Measurements from ENCODE around the gene HS3ST4. TPM values are rescaled to one million over a fixed set of nuclear protein-coding genes. Genes with fewer than 3 reads are reported as not detected.

HS3ST4 gene
- total and polyA plus RNA-seq, 2 of the 8 experiments (the other 6 are each of a cell fraction or from before 2014, with no cell fraction given): 1.9 to 3.3 TPM

DNA sequence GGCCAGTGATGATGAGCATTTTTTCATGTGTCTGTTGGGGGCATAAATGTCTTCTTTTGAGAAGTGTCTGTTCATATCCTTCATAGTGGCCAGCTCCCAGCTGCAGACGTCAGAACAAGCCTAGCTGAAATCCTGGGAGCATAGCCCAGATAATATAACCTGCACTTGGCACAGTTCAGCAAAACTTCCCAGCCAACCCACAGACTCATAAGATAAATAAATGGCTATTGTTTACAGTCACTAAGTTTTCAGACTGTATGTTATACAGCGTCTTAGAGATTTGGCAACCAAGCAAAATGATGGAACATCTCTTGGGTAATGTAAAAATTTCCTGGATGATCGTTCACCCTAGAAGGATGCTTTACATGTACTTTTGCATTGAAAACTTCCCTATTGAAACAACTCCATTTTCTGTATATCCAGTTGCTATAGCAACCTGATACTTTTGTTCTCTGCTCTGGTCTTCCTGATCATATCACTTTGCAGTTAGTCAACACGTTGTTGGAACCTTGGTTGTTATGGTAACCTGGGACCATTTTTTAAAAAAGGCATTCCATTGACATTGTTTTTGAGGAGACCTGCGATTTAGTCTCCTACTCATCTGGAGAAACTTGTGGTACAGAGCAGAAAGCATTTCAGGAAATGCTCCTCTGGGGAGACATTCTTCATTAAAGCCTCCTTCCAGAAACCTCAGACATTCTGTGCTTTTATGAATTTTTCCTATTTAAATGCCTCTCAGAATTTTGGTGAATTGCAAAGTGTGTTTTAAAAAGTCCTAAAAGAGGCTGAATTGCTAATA lies 378.7 kb downstream of the HS3ST4 start:
- Histone ChIP-seq H2AK5ac (ENCODE audit: low read depth, low read length) (no peak overlapping the region), H3K14ac (ENCODE audit: insufficient read length) (no peak overlapping the region), H2BK5ac (ENCODE audit: low read depth, low read length) (no peak overlapping the region), H4K91ac (replicated peaks; ENCODE audit: insufficient read length, low read length) (no peak overlapping the region), H2BK20ac (ENCODE audit: low read length) (no peak overlapping the region), H4K8ac (ENCODE audit: extremely low read depth, insufficient read depth, low read length) (no peak overlapping the region), H3K9ac (replicated peaks in 1 of 4; ENCODE audit: extremely low read depth in 1 of 4, low read depth in 3 of 4, low read length in 3 of 4) (peak overlapping the region in 1 of 4 experiments; percentile 8; a peak in 1 of 7 replicates), H3K23ac (ENCODE audit: insufficient read length) (no peak overlapping the region), H2BK12ac (ENCODE audit: low read depth, low read length) (no peak overlapping the region), H3K79me2 (ENCODE audit: control insufficient read depth in 1 of 2, insufficient read depth in 2 of 2, low read length in 2 of 2) (no peaks in the 10 kb centered on the region), H3K27me3 (replicated peaks in 1 of 4; ENCODE audit: control insufficient read depth in 3 of 4, extremely low read depth in 1 of 4, insufficient read depth in 3 of 4, low read length in 3 of 4) (no peaks in the 10 kb centered on the region), H2BK120ac (replicated peaks; ENCODE audit: low read depth, low read length) (no peak overlapping the region), H4K5ac (ENCODE audit: insufficient read length, low read depth, low read length) (no peak overlapping the region), H3K9me3 (ENCODE audit: insufficient read depth in 2 of 2, low read depth in 1 of 2, low read length in 1 of 2) (no peaks in the 10 kb centered on the region), H3K79me1 (ENCODE audit: low read depth, low read length) (no peaks in the 10 kb centered on the region), H3K4ac (replicated peaks; ENCODE audit: insufficient read length, low read depth, low read length) (no peak overlapping the region), H4K20me1 (replicated peaks in 1 of 2; ENCODE audit: control insufficient read depth in 1 of 2, insufficient read depth in 2 of 2, low read length in 2 of 2) (no peaks in the 10 kb centered on the region), H2BK15ac (ENCODE audit: low read length) (no peak overlapping the region), H3K4me2 (ENCODE audit: insufficient read depth in 1 of 2, low read depth in 2 of 2, low read length in 2 of 2) (peak overlapping the region; percentile 45 to 55; a peak in 2 of 4 replicates), H3K4me1 (replicated peaks in 1 of 4; ENCODE audit: control insufficient read depth in 3 of 4, insufficient read depth in 4 of 4, low read length in 3 of 4) (peaks cover 0 to 15% (median 14%) of the 10 kb centered on the region in 4 experiments; a peak in 4 of 7 replicates), H3K56ac (replicated peaks; ENCODE audit: insufficient read length, low read depth, low read length) (no peak overlapping the region), H3K18ac (ENCODE audit: extremely low read depth, low read length) (no peak overlapping the region), H2AFZ (ENCODE audit: low read length) (no peak overlapping the region), H3K36me3 (ENCODE audit: control insufficient read depth in 2 of 4, insufficient read depth in 4 of 4, low read length in 3 of 4) (no peaks in the 10 kb centered on the region), H3K27ac (ENCODE audit: low read depth, low read length) (0 out of 2 replicates have a peak overlapping the region, but pooled peaks have one; percentile 34), H3K23me2 (ENCODE audit: low read depth, low read length) (no peaks in the 10 kb centered on the region), H3K4me3 (ENCODE audit: extremely low read depth in 1 of 4, insufficient read depth in 2 of 4, low read depth in 3 of 4, low read length in 4 of 4) (peak overlapping the region in 1 of 4 experiments; percentile 29; a peak in 1 of 8 replicates)
- POLR2A ChIA-PET (ENCODE audit: partially characterized antibody): no interaction called here
- DNase-seq (ENCODE audit: low read depth in 1 of 2, low spot score in 2 of 2) (no peak), FAIRE-seq (peak; percentile 78)
- CTCF ChIA-PET (ENCODE audit: partially characterized antibody): no interaction called here
- 50% methylated on average over 5 of the region's 5 CpGs; no CpG with 5 or more reads in 1 of the 2 experiments for WGBS, 2 experiments (ENCODE audit: extremely low coverage in 1 of 2, insufficient coverage in 1 of 2, insufficient read length in 1 of 2, insufficient replicate concordance in 2 of 2, low coverage in 1 of 2, low lambda C conversion rate in 2 of 2, missing lambda C conversion rate in 1 of 2)
- no peak for TF ChIP-seq HDAC2 (IDR thresholded peaks at IDR 0.05; ENCODE audit: borderline replicate concordance in 1 of 2, low read depth in 2 of 2, low read length in 2 of 2)
- TF ChIP-seq KDM1A (IDR thresholded peaks at IDR 0.05; ENCODE audit: borderline replicate concordance, low read length): no peak
- no peak for TF ChIP-seq SP2 (IDR thresholded peaks at IDR 0.05; ENCODE audit: low read length)
- TF ChIP-seq BRCA1 (IDR thresholded peaks at IDR 0.05; ENCODE audit: low read depth, low read length): no peak
- no peak for TF ChIP-seq TEAD4 (IDR thresholded peaks at IDR 0.05; ENCODE audit: low read depth, low read length)
- no peak for TF ChIP-seq CBX8 (IDR thresholded peaks at IDR 0.05; ENCODE audit: borderline replicate concordance, low read depth, low read length)
- TF ChIP-seq CTBP2 (IDR thresholded peaks at IDR 0.05; ENCODE audit: borderline replicate concordance, insufficient read depth, insufficient read length, low read length): no peak
- no peak for TF ChIP-seq SIX5 (IDR thresholded peaks at IDR 0.05; ENCODE audit: low read depth, low read length)
- no peak for TF ChIP-seq TCF12 (IDR thresholded peaks at IDR 0.05; ENCODE audit: low read depth, low read length)
- no peak for TF ChIP-seq SIRT6 (IDR thresholded peaks at IDR 0.05; ENCODE audit: low read length)
- TF ChIP-seq SRF (IDR thresholded peaks at IDR 0.05; ENCODE audit: low read depth, low read length): no peak
- no peak for TF ChIP-seq TBP (IDR thresholded peaks at IDR 0.05; ENCODE audit: low read depth, low read length)
- no peak for TF ChIP-seq EZH2 (IDR thresholded peaks at IDR 0.05; ENCODE audit: low read depth, low read length, severe bottlenecking)
